GM18870 (cell line): ENCODE results near the gene PBRM1.
"Not testable (repeated sequence)": the region's sequence is repeated elsewhere in the genome, so short reads cannot be mapped to it uniquely, and the experiment has no call there.

Experiments
- ATAC-seq: cut with Tn5 transposase; IDR thresholded peaks from one replicate; pipeline ENCODE4 v1.9.1; 2021; ENCODE audit warnings: moderate library complexity; ENCODE audit not compliant: unreplicated experiment

Gene PBRM1

DNA sequence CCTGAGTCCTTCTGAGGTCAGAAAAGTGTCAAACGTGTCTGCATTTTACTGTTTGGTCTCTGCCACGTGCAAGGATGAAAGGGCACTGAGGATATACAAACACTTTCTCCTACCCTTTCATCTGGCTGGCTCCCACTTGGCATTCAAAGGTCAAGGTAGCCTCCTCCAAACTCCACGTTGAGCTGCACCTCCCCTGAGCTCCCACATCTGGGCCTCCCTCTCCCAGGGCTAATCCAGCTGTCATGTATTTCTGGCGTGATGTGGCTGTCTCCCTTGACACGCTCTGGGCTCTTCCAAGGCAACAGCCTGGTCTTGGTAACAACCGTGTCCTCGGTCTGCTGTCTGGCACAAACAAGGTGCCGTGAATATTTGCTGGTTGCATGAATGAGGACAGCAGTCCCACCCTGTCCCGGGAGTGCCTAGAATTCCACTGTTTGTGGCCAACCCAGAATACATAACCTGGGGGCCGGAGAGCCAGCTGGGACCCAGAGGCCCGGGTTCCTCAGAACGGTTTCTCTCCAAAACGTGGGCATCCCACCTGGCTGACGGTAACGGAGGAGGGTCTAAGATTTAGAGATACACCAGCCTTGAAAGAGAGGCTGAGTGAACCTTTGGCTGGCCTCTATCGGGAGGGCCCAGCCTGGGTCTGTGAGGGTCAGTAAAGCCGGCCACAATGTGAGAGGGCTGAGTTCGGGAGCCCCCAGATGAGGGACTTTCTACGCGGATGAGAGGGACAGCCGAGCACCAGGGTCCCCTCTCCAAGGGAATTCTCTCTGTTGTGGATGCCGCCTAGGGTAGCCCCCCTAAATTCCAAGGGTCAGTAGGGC, 19.1 kb upstream of the PBRM1 start:
- peak; percentile 8 for ATAC-seq

DNA sequence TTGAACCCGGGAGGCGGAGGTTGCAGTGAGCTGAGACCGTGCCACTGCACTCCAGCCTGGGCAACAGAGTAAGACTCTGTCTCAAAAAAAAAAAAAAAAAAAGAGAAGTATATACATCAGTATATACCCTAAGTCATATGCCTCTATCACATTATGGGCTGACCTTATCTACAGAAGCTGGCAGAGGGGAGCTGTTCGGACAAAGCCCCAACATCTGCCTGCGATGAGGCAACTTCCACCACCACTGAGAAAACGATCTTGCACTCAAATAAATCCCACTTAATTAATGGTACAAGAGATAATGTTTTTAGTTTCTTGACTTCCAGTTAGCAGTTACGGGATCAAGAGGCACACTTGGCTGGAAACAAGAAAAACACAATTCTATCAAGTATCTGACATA, 17.6 kb upstream of the PBRM1 start:
- ATAC-seq = no peak

DNA sequence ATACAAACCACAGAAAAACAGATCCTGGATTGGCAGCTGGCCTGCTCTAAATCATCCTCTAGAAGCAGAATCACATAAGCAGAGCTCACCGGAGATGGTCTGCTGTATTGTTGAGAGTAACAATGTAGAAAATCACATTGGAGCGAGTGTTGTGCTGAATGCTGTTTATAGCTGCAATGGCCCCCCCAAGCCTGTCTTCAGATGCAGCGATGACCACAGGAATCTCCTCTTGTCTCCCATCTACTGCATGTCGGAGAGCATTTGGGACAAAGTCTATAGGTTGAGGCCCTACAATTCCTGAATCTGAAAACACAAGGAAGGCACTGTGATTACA, 11.9 kb upstream of the PBRM1 start:
- ATAC-seq = no peak

DNA sequence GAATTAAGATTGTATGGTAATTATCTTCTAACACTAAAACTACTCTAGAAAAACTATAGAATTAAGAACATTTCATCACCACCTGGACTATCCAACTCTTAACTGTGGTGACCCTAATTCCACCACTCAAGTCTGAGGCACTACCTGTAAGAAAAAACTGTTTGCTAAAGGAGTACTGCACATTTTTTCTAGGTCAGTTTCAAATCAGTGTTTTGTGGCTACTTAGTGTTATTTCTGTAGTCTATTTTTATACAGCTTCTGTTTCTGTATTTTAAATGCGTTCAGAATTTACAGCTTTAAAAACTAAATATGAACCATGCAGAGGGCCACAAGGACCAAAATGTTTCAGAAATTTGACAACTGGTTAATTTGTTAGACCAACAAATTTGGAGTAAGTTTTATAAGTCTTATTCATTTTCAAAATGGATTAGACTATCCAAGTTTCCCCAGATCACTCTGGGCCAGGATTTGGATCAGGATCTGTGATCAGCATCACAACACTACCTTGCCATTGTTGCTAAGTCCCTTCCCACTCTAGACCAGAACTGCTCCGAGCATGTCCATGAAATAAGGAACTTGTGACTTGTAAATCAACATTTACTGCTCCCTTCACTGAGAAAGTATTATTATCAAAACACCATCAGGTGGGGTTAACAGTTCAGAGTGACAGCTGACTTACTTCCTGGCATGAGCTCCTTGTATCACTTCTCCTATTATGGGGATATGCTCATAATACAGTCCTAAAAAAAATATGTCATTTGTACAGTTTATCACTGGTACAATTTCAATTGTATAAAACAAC, 11.3 kb upstream of the PBRM1 start:
- ATAC-seq = no peak

DNA sequence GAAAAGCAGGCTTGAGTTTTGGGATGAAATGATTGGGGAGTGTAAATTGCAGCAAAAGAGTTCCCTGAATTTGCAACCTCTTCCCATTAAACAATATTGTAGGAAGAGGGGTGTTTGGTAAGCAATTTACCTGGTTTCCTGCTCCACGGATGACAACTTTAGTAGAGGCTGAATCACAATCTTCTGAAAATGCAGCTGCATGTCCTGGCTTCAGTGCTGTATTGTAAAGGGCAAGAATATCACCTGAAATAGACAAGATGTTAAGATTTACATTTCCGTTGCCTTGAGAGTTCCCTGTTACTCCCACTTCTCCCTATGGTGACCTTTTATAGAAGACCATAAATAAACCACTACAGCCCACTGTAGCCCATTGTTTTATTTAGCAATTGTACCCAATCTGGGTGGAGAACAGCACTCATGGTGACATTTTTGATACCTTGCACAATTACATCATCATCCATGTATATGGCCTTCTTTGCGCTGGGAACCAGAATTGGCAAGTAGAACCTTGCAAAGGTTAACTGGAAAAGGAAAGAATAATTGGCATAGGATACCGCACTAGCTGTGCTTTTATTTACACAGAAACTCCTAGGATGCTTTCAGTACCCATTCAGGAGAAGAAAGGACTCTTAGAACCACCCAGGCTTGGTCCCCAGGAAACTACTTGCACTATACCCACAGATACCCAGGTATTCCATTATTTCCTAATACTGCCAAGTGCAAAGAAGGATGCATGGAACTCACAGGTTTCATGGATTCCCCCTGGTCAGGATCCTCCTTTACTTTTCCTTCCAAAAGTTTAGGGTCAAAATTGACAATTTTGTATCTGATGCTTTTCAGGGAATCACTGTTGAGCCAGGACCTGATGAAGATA, 10.3 kb upstream of the PBRM1 start:
- ATAC-seq = no peak

DNA sequence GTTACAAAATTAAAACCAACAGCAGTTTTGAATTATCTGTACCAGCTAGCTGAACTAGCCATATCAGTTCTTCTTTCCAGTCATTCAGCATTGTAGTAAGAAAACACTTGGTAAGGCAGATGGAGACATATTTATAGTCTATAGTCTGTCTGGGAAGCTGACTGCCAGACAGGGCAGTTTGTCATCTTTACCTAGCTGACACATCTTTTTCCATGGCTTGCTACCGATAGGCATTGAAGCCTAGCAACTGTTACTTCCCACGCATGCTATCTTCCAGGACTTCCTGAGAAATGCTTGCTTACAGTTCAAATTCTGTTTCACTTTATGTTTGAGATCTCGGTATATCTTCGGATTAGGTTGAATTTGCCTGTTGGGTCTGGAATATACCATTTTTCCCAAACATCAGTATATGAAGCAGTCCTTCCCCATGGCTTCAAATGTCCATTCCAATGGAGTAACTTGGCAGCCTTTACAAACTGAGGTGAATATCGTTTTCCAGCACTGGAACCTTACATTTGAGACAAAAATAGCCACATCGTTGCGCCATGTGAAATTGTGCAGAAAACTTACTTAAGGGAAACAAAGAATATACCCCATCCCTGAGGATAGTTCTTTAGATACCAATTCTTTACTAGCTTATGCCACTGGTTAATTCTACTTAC, 8.9 kb upstream of the PBRM1 start:
- ATAC-seq = no peak

DNA sequence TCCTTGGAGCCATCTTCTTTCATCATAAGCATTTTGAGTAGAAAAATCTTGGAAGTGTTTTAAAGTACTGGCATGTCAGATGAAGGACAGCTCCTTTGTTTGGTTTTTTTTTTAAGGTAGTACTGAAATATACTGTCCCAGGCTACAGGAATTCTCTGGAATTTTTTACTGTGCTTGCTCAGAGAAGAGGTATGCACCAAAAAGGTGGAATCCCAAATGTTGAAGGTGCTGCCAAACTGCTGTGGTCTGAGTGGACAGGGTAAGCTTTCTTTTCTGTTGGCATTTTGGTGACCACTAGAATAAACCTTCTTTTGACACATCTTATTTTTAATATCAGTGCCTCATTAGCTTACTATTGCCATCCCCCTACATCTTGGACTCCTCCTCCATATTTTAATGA, 7.4 kb upstream of the PBRM1 start:
- no peak for ATAC-seq

DNA sequence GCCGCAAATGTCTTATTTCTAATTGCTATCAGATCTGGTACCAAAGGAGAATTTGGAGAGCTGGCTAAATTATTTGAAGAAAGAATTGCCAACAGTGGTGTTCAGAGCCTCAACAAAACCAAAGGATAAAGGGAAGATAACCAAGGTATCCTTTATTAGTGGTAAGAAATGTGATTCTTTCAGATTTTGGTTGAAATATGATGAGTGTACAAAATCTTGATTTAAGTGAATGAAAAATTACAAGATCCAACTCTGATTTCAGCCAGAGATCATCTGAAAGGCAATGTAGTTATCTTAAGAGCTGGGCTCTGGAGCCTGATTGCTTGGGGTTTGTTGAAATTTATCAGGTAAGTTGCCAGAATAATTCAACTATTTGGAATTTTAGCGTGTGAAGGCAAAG, 4.8 kb upstream of the PBRM1 start:
- no peak for ATAC-seq

DNA sequence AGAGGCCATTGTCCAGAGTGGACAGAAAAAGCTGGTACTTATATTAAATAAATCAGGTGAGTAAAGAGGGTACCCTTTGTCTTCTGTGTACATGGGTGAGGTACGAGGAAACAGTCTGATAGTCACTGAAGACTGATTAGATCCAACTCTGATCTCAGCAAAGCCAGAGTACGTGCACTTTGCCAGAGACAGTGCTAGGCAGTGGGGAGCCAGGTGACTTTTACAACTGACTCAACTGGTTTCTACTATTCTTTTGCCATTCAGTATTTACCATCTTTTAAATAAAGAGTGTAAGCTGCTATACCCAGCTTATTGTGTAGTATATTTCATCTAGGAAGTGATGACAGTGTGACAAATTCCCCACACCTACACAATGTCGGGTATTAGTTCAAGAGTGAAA, 3.4 kb upstream of the PBRM1 start:
- no peak for ATAC-seq

DNA sequence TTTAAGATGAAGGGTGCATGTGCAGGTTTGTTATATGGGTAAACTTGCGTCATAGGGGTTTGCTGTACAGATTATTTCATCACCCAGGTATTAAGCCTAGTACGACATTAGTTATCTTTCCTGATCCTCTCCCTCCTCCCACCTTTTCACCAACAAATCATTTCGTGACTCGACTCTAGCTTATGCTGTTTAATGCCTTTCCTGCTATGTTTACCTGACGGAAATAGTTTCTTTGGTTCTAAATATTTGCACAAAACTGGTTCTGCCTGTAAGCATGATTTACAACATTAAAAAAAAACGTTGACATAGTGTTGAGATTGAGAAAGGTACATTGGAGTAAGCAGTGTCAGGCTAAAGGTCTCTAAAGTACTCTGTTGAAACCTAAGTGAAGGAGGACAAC, 2.6 kb upstream of the PBRM1 start:
- no peak for ATAC-seq

DNA sequence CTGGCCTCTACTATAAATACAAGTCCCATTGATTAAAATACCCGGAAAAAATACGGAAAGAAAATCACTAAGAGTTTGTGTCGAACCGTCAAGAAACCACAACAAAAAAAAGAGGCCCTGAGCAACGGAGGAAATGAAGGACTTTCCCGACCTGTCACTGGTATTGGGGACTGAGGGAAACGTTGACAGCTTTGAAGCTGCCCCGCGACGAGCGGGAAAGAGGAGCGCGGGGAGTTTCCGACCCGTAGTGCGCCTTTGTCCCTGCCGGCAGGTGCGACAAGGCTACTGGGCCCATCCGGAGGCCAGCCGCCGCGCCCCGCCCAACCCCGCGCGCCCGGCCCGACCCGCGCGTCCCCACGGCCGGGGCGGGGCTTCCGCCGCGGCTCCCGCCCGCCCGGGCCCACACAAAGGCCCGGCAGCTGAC, 416 bp downstream of the PBRM1 start:
- peak; percentile 37 for ATAC-seq

DNA sequence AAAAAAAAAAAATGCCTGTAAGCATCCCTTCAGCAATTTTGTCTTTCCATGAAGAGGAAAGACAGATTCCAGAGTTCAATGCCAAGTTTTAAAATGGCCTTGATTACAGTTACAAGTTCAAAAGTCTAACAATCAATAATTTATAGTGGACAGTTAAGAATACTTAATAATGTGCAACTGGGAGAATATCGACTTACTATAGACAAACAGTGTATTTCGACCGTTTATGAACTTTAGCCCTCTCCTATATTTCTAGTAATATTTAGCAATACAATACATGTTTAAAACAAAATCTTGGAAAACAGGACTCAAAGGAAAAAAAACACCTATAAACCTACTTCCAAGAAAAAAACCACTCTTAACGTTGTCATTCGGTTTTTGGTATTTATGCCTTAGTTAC, 1.5 kb downstream of the PBRM1 start:
- ATAC-seq = no peak

DNA sequence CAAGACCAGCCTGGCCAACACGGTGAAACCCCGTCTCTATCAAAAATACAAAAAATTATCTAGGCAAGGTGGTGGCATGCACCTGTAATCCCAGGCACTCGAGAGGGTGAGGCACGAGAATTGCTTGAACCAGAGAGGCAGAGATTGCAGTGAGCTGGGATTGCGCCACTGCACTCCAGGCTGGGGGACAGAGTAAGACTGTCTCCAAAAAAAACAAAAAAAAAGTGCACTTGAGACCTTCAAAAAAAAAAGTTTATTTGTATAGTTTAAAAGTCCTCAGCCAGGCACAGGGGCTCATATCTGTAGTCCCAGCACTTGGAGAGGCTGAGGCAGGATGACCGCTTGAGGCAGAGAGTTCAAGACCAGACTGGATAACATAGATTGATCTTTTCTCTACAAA, 2.1 kb downstream of the PBRM1 start:
- ATAC-seq = no peak

DNA sequence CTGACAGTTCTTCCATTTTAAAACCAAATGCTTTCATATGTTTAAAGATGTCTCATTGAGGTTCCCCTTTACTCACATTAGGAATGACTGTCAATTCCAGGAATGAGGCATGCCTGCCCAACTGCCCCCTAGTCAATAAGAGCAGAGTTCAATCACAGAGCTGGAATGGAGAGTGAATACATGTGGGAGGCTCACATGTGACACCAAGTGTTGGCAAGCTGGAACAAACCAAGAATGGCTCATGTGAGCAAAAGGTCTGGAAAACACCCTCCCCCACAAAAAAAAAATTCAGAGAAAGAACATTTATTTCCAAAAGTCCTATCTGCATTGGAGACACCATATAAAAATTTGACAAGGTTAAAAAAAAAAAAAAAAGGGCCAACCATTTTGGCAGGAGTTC, 3.7 kb downstream of the PBRM1 start:
- peak; percentile 34 for ATAC-seq

DNA sequence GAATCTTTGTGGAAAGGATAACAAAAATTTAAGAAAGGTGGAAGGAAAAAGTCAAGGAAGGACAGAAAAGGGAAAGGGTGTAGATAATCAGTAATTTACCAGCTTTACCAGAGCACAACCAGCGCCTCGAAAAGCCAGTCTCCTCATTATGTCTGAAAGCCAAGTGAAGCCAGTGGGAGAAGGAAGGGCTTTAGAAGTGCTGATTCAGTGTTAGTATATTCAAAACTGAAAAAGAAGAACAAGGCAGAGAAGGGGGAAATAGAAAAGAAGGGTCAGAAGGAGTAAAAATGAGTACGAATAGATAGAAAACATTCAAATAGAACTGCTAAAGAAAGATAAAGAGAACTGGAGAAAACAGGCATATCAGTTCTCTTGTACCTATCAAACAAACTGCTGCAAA, 4.1 kb downstream of the PBRM1 start:
- no peak for ATAC-seq

DNA sequence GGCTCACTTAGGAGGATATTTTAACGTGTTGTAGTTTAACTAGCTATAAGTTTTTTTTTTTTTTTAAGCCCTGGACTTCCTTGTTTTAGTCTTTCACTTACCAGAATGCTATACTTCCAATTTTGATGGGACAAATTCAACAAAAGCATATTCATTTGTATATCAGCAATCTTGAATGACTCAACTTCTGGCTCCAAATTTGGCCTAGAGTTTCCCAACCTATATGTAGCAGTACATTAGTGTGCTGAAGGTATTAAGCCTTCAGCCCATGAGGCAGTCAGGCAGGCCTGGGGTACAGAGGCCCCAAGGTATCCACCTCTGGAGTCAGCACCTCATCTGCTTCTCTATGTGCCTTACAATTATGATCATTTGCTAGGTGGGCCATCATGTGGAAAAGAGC, 5.9 kb downstream of the PBRM1 start:
- ATAC-seq = no peak

DNA sequence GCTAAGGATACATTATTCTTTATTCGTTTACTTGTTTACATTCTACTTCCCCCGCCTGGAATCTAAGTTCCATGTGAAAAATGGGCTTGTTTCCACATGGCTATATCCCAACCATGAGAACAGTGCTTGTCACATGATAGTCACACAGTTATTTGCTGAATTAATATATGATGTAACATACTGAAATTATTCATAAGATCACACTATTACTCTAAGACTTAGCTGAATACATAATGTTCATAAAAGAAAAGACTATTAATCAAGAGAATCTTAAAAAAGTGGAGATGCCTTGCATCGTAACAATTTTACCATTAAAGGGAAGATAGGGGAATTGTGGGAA, 6.5 kb downstream of the PBRM1 start:
- no peak for ATAC-seq

DNA sequence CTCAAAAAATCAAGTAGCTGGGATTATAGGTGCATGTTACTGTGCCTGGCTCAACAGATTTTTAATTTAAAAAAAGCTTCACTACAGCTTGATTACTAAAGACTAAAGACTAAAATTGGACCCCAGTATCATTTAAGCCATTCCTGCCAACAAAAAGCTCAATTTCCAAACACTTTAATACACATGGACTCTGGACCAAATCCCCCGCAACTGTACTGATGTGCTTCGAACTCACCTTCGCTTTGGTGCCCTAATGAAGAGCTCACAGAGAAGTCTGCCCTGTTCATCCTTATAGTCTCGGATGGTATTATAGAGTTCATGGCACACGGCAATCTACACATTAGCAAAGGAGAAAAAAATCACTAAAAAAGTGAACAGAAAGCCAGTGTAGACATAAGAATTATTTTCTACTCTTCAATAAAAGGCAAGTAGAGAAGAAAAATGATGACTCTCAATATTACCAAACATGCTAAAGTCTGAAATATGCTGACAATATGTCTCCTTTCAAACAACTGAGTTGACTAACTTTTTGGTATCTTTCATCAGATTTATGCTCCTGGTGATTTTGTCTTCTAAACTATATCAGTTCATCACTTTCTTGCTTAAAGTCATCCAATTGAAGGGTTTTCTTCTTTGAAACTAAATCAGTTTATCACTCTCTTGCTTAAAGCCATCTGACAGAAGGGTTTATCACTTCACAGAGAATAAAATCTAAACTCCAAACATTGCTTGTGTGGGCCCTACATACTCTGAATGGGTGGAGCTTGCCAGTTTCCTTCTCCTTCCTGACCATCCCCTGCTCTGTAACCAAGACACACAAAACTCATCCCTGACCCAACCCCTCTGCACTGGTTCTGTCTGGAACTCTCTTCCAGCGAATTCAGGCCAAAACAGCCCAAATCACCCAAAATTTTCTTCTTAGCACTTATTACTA, 7.2 kb downstream of the PBRM1 start:
- ATAC-seq = no peak

DNA sequence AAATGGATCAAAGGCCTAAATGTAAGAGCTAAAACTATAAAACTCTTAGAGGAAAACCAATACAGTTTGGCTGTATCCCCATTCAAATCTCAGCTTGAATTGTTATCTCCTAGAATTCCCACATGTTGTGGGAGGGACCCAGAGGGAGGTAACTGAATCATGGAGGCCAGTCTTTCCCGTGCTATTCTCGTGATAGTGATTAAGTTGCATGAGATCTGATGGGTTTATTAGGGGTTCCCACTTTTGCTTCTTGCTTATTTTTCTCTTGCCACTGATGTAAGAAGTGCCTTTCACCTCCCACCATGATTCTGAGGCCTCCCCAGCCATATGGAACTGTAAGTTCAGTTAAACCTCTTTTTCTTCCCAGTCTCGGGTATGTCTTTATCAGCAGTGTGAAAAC, 9.5 kb downstream of the PBRM1 start:
- not testable (repeated sequence) for ATAC-seq

DNA sequence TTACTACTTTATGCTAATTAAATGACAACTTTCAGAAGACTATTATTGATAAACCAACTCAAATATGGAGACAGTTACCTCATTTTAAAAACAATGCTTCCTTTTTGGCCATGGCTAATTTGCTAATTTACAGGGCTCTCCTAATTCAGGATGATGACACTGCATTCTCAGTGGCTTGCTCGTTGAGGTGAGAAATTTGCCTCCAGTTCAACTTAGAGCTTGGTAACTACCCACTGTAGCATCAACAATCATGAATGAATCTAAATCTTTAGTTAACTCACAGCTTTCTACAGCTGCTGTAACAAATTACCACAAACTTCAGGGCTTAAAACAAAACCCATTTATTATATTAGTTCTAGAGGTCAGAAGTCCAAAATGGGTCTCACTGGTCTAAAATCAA, 14.0 kb downstream of the PBRM1 start:
- no peak for ATAC-seq
